Esophagus muscularis mucosa (tissue), 4 donors: Measurements from ENCODE around the gene ALKBH4. TPM values are rescaled to one million over a fixed set of nuclear protein-coding genes. Genes with fewer than 3 reads are reported as not detected.
"Not testable (repeated sequence)": the region's sequence is repeated elsewhere in the genome, so short reads cannot be mapped to it uniquely, and the experiment has no call there.

Source experiments
- DNase-seq: peaks from one replicate; pipeline ENCODE4 v3.0.0-alpha.2; 2017; ENCODE audit errors: extremely low spot score
- H3K27ac ChIP-seq, 4 donors: fragments of 200-600 bp; sonication (generic); replicated peaks in 1 of 4; 1 replicate in 3 of 4; 2 replicates in 1 of 4; pipeline ENCODE4 v1.5.1; 2016 to 2019; ENCODE audit warnings: mild to moderate bottlenecking in 1 of 4
- H3K27me3 ChIP-seq, 4 donors: fragments of 200-600 bp; sonication (generic); one replicate each; pipeline versions ENCODE4 v1.5.1 to v1.6.0; 2016 to 2019
- H3K36me3 ChIP-seq, 4 donors: fragments of 200-600 bp; sonication (generic); one replicate each; pipeline ENCODE4 v1.5.1; 2016 to 2019
- H3K4me1 ChIP-seq, 4 donors: fragments of 200-600 bp; sonication (generic); one replicate each; pipeline ENCODE4 v1.5.1; 2016 to 2019
- H3K4me3 ChIP-seq, 4 donors: fragments of 200-600 bp; sonication (generic); 1 replicate in 2 of 4; 2 replicates in 2 of 4; pipeline ENCODE4 v1.5.1; 2016 to 2019; ENCODE audit warnings: mild to moderate bottlenecking in 4 of 4, moderate library complexity in 1 of 4
- H3K9me3 ChIP-seq, 4 donors: fragments of 200-600 bp; sonication (generic); 1 replicate in 3 of 4; 2 replicates in 1 of 4; pipeline ENCODE4 v1.5.1; 2016 to 2019
- EP300 ChIP-seq: sonication (generic); formaldehyde crosslinking; IDR thresholded peaks from one replicate; pipeline ENCODE4 v1.6.1; 2017; ENCODE audit warnings: antibody characterized with exemption
- POLR2A ChIP-seq: fragments of 450-650 bp; IDR thresholded peaks from one replicate; pipeline ENCODE4 v1.6.1; 2017; ENCODE audit warnings: antibody characterized with exemption, moderate library complexity, mild to moderate bottlenecking, low read depth
- POLR2AphosphoS5 ChIP-seq, 2 donors: sonication (generic); formaldehyde crosslinking; IDR thresholded peaks; one replicate each; pipeline ENCODE4 v1.6.1; 2017; ENCODE audit warnings: antibody characterized with exemption in 2 of 2
- WGBS: methylation state at CpG from one replicate; pipeline ENCODE4 v1.1.5; 2018; 5-methylcytosine and 5-hydroxymethylcytosine counted together
- intact Hi-C: fragments of 100-400 bp; cut with DNase I; formaldehyde crosslinking; loops from one replicate; pipeline ENCODE4 v1.15.1; 2023
- total RNA-seq, 4 donors: library from RNA; depleted of rRNA; stranded (reverse); fragments of >200 nt; gene quantifications; one replicate each; pipeline versions ENCODE4 v1.1.0 to v1.2.1, GENCODE V29; 2016
- TF ChIP-seq, protein P1 (sequence below), 3 experiments: fragments of 200-600 bp in 2 of 3; fragments of 450-650 bp in 1 of 3; sonication (generic) in 2 of 3; IDR thresholded peaks; one replicate each; pipeline ENCODE4 v1.5.1; 2017 to 2019; ENCODE audit warnings: antibody characterized with exemption in 3 of 3, mild to moderate bottlenecking in 2 of 3, moderate library complexity in 1 of 3

The ALKBH4 gene
- total RNA-seq, 4 donors from 2014 or later: 8.3 to 19.4 (median 16.0) TPM

DNA sequence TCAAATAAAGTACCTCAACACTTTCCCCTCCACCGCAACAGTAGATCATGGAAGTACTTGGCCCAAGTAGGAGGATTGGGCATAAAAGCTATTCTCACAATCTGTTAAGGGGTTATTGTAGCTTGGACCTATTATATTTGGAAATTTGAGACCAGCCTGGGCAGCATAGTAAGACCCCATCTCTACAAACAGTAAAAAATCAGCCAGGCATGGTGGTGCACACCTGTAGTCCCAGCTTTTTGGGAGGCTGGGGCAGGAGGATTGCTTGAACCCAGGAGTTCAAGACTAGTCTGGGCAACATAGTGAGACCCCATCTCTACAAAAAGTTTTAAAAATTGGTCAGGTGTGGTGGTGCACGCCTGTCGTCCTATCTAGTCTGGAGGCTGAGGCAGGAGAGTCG lies 55.3 kb downstream of the ALKBH4 start:
- peaks cover 63 to 99% (median 88%) of the 10 kb centered on the region in 4 donors for H3K36me3 ChIP-seq
- intact Hi-C loops: no loop called here
- H3K27me3 ChIP-seq: no peaks in the 10 kb centered on the region
- H3K4me1 ChIP-seq: peaks cover 0 to 10% (median 4%) of the 10 kb centered on the region in 4 donors
- no peak overlapping the region for H3K27ac ChIP-seq
- H3K4me3 ChIP-seq: no peak overlapping the region
- H3K9me3 ChIP-seq: no peaks in the 10 kb centered on the region
- WGBS: 100% methylated on average over 4 of the region's 4 CpGs
- TF ChIP-seq, protein P1, sequence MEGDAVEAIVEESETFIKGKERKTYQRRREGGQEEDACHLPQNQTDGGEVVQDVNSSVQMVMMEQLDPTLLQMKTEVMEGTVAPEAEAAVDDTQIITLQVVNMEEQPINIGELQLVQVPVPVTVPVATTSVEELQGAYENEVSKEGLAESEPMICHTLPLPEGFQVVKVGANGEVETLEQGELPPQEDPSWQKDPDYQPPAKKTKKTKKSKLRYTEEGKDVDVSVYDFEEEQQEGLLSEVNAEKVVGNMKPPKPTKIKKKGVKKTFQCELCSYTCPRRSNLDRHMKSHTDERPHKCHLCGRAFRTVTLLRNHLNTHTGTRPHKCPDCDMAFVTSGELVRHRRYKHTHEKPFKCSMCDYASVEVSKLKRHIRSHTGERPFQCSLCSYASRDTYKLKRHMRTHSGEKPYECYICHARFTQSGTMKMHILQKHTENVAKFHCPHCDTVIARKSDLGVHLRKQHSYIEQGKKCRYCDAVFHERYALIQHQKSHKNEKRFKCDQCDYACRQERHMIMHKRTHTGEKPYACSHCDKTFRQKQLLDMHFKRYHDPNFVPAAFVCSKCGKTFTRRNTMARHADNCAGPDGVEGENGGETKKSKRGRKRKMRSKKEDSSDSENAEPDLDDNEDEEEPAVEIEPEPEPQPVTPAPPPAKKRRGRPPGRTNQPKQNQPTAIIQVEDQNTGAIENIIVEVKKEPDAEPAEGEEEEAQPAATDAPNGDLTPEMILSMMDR (IDR thresholded peaks at IDR 0.05): no peak
- TF ChIP-seq POLR2AphosphoS5 (IDR thresholded peaks at IDR 0.05): no peak
- TF ChIP-seq POLR2A: no peak
- no peak for TF ChIP-seq EP300
- no peak for DNase-seq

DNA sequence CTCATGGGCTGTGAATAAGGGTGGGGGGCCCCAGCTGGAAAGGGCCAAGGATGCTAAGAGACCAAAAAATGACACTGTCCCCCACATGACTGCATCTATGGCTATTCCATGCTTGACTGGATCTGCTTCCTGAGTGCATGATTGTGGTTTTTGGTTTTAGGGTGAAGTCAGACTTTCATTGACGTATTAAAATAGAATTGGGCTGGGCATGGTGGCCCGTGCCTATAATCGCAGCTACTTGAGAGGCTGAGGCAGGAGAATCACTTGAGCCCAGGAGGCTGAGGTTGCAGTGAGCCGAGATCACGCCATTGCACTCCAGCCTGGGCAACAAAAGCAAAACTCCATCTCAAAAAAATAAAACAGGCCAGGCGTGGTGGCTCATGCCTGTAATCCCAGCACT lies 56.1 kb downstream of the ALKBH4 start:
- 95% methylated on average over 6 of the region's 6 CpGs for WGBS

DNA sequence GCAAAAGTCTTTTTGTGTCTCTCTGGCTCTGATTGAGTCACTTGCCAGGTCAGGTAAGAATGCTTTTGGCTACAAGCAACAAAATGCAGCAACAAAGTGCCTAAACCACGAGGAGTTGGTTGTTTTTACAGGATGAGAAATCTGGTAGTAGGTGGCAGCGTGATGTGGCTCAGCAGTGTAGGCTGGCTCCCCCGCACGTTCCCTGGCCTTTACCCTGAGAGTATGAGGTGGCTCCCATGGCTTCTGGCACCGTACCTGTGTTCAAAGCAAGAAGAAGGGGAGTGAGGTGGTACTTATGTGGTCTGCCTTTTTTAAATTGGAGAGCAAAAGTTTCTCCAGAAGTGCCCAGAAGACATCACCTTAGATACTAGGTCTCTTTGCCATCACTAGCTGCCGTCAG lies 56.8 kb downstream of the ALKBH4 start:
- no peak for DNase-seq
- peaks cover 0 to 9% (median 2%) of the 10 kb centered on the region in 4 donors for H3K4me1 ChIP-seq
- no peak overlapping the region for H3K27ac ChIP-seq
- TF ChIP-seq POLR2AphosphoS5 (IDR thresholded peaks at IDR 0.05) (no peak), EP300 (no peak), POLR2A (no peak)
- TF ChIP-seq, protein P1 (IDR thresholded peaks at IDR 0.05): no peak
- no peaks in the 10 kb centered on the region for H3K27me3 ChIP-seq
- WGBS: 87% methylated on average over 6 of the region's 6 CpGs
- H3K36me3 ChIP-seq: peaks cover 73 to 100% (median 93%) of the 10 kb centered on the region in 4 donors
- H3K9me3 ChIP-seq: no peaks in the 10 kb centered on the region
- intact Hi-C loops: no loop called here
- no peak overlapping the region for H3K4me3 ChIP-seq

More for the DNA sequence above, 56.1 kb downstream of the ALKBH4 start:
- peaks cover 70 to 99% (median 92%) of the 10 kb centered on the region in 4 donors for H3K36me3 ChIP-seq
- H3K27me3 ChIP-seq, H3K27ac ChIP-seq, H3K9me3 ChIP-seq, DNase-seq, H3K4me3 ChIP-seq, intact Hi-C loops, H3K4me1 ChIP-seq: not testable (repeated sequence)

Other genes with a start within 250 kb of the ALKBH4 start
- 10 to 100 TPM in 1 of 4 donors, 1 to 10 TPM in 3; 3.7 to 10.9 (median 8.9) TPM for gene SH2B2, start 178.0 kb downstream of the ALKBH4 start, total RNA-seq
- gene SPDYE6, start 108.4 kb downstream of the ALKBH4 start, total RNA-seq: not detected
- gene PRKRIP1, start 68.5 kb downstream of the ALKBH4 start, total RNA-seq: 10 to 100 TPM; 14.7 to 21.6 (median 19.2) TPM
- gene ORAI2, start 31.3 kb downstream of the ALKBH4 start, total RNA-seq: 10 to 100 TPM in 3 of 4 donors, 1 to 10 TPM in 1; 6.2 to 16.0 (median 12.3) TPM
- 10 to 100 TPM in 3 of 4 donors, 1 to 10 TPM in 1; 10.0 to 32.7 (median 17.0) TPM for gene LRWD1, start 121 bp upstream of the ALKBH4 start, total RNA-seq
- gene POLR2J, start 14.1 kb upstream of the ALKBH4 start, total RNA-seq: 10 to 100 TPM; 20.7 to 31.1 (median 25.8) TPM
- gene RASA4B, start 52.9 kb upstream of the ALKBH4 start, total RNA-seq: 10 to 100 TPM in 3 of 4 donors, 1 to 10 TPM in 1; 4.2 to 39.2 (median 18.5) TPM
- 1 to 10 TPM; 1.2 to 7.1 (median 2.0) TPM for gene UPK3BL2, start 78.8 kb upstream of the ALKBH4 start, total RNA-seq
- gene SPDYE2, start 86.4 kb upstream of the ALKBH4 start, total RNA-seq: not detected
- 10 to 100 TPM in 2 of 4 donors, 1 to 10 TPM in 2; 6.3 to 15.6 (median 11.0) TPM for gene POLR2J3, start 107.7 kb upstream of the ALKBH4 start, total RNA-seq
- gene RASA4, start 151.9 kb upstream of the ALKBH4 start, total RNA-seq: 10 to 100 TPM; 32.0 to 73.9 (median 39.7) TPM
- 10 to 100 TPM; 15.9 to 36.4 (median 18.6) TPM for gene UPK3BL1, start 177.9 kb upstream of the ALKBH4 start, total RNA-seq
- not detected for gene SPDYE2B, start 185.5 kb upstream of the ALKBH4 start, total RNA-seq
- gene POLR2J2, start 206.8 kb upstream of the ALKBH4 start, total RNA-seq: 1 to 10 TPM in 3 of 4 donors, under 1 TPM in 1; 0.45 to 3.7 (median 1.9) TPM